Right ventricle myocardium superior (tissue), 1 donor: Measurements from ENCODE around the gene LEKR1. TPM values are rescaled to one million over a fixed set of nuclear protein-coding genes. Genes with fewer than 3 reads are reported as not detected.
A peak's percentile ranks its signal among the peaks of the same experiment; 100 is the strongest.

Source experiments
- ATAC-seq: fragments of 200-7000 bp; cut with Tn5 transposase; one replicate; pipeline ENCODE4 v1.9.1; 2020; ENCODE audit warnings: mild to moderate bottlenecking; ENCODE audit not compliant: poor library complexity
- DNase-seq: peaks from one replicate; pipeline ENCODE4 v3.0.0-alpha.2; 2020
- intact Hi-C: fragments of 100-400 bp; cut with DNase I; formaldehyde crosslinking; loops from one replicate; pipeline ENCODE4 v1.11.2; 2022
- total RNA-seq: library from RNA; stranded (reverse); fragmentation: NEBNext Ultra II Directional; extraction: Animal tissue kit (Norgen Biotek cat#: 25700); gene quantifications from one replicate; pipeline ENCODE4 v1.2.1, GENCODE V29; 2021
- donor health status: DM: no; HTN: yes; CAD: no; lungs with severe emphysema.

LEKR1 gene
- total RNA-seq, 1 donor from 2014 or later = 0.56 TPM

GRCh38 chr3:157023226-157023625, 197.1 kb downstream of the LEKR1 start:
- intact Hi-C loops = no loop called here
- no peak for DNase-seq
- no peak for ATAC-seq

GRCh38 chr3:157026091-157026490, 199.9 kb downstream of the LEKR1 start:
- DNase-seq (no peak), ATAC-seq (no peak)
- intact Hi-C loops = no loop called here

- ATAC-seq (no peak), DNase-seq (no peak)
- intact Hi-C loops = no loop called here
Observed at GRCh38 chr3:157027861-157028745, 201.9 kb downstream of the LEKR1 start.

GRCh38 chr3:157029365-157029790, 203.2 kb downstream of the LEKR1 start:
- no peak for ATAC-seq
- DNase-seq = no peak
- intact Hi-C loops = no loop called here

GRCh38 chr3:157030712-157031111, 204.6 kb downstream of the LEKR1 start:
- intact Hi-C loops = no loop called here
- ATAC-seq = no peak

GRCh38 chr3:157033001-157033400, 206.8 kb downstream of the LEKR1 start:
- no peak for ATAC-seq
- DNase-seq = no peak

More at GRCh38 chr3:157030712-157031111, 204.6 kb downstream of the LEKR1 start:
- no peak for DNase-seq

DNA sequence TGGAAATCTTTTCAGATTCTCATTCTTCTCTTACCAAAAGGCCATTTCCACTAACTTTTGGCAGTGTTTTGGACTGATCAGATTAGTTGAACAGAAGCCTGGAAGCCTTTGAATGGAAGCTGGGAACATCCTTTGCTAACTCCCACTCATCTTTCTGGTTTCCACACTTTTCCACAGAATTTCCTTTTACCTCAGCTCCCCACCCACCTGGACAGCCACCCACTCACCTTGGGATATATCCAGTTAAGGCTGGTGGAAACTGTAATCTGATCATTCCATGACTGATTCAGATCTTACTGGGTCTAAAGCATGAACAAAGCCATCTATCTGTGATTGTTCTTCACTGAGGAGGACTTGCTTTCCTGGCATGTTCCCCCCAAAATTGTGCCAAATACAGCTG, 214.3 kb downstream of the LEKR1 start:
- DNase-seq = no peak
- intact Hi-C loops = no loop called here

More at GRCh38 chr3:157033001-157033400, 206.8 kb downstream of the LEKR1 start:
- intact Hi-C loops = no loop called here

DNA sequence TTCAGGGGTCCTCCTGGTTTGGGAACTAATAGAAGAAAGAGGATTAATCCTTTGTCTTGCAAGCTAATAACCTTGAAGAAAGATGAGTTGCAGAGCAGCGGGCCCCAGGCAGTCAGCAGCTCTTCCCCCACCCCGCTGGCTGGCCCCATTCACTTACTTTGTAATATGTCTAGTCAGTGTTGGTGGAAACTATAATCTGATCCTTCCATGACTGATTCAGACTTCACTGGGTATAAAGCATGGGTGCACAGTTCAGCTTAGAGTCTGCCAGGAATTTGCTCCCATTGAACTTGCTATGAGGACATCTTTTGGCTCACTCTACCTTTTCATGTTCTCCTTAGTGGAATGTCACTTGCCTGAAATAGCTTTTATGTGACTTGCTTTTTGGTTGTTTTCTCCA, 216.1 kb downstream of the LEKR1 start:
- no peak for DNase-seq
- ATAC-seq = no peak
- intact Hi-C loops = no loop called here

More for the DNA sequence above, 214.3 kb downstream of the LEKR1 start:
- ATAC-seq = no peak

GRCh38 chr3:157043771-157044170, 217.6 kb downstream of the LEKR1 start:
- ATAC-seq (no peak), DNase-seq (no peak)
- intact Hi-C loops = no loop called here

GRCh38 chr3:157045238-157045850, 219.2 kb downstream of the LEKR1 start:
- ATAC-seq (peak; percentile 55), DNase-seq (no peak)
- intact Hi-C loops = no loop called here

DNA sequence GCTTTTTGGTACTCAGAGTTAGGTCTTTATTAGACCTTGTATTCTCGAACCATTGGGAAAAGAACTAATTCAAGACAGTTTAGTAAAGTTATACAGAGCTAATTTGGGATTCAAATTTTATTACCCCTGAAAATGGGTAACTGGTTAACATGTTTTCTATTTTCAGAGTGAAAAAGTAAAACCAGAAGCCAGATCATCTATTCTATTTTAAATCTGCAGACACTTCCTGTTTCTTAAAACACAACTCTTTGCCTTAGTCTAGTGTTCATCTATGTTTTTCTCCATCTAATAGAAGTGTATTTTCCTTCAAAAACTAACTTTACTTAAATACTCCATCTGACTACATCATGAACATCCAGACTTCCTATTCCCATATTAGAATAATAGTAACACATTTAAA, 220.4 kb downstream of the LEKR1 start:
- DNase-seq (no peak), ATAC-seq (no peak)
- intact Hi-C loops = no loop called here

DNA sequence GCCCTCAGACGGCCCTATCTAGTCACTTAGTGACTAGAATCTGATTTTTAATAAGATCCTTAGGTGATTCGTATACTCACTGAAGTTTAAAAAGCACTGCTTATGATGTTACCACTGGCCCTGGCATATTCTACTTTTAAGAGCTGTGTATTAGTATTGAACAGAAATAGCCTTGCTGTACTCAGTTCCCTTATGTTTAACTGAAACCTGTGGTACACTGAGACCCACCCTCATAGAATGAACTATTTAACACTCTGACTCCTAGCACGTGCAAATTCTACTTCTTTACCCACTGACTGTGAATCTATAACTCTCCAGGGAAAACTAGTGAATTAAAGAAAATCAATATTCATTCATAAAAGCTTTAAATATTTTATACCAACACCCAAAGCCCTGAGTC, 224.9 kb downstream of the LEKR1 start:
- DNase-seq (no peak), ATAC-seq (no peak)
- intact Hi-C loops = no loop called here

DNA sequence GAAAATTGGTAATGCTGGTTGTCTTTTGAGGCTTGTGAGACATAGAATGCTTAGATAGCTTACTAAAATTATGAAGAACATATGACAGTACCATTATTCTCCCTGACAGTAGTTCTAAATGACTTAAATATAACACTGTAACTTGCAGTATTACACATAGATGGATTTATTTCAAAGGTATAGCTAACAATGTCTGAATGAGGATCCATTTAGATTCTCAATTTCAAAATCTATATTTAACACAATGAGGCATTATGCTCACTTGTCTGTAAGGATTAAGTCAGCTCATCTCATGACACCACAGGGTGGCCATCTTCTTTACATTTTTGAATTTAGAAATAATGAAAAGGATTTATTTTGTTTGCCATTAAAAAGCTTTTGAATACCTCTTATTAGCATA, 225.4 kb downstream of the LEKR1 start:
- ATAC-seq (no peak), DNase-seq (no peak)
- intact Hi-C loops = no loop called here

- DNase-seq (no peak), ATAC-seq (no peak)
- intact Hi-C loops = no loop called here
Observed at GRCh38 chr3:157056035-157056434, 229.9 kb downstream of the LEKR1 start.

- ATAC-seq (no peak), DNase-seq (no peak)
- intact Hi-C loops = no loop called here
Observed at GRCh38 chr3:157058392-157059071, 232.4 kb downstream of the LEKR1 start.

- intact Hi-C loops = no loop called here
- no peak for DNase-seq
- ATAC-seq = no peak
Observed at GRCh38 chr3:157059181-157059580, 233.0 kb downstream of the LEKR1 start.

DNA sequence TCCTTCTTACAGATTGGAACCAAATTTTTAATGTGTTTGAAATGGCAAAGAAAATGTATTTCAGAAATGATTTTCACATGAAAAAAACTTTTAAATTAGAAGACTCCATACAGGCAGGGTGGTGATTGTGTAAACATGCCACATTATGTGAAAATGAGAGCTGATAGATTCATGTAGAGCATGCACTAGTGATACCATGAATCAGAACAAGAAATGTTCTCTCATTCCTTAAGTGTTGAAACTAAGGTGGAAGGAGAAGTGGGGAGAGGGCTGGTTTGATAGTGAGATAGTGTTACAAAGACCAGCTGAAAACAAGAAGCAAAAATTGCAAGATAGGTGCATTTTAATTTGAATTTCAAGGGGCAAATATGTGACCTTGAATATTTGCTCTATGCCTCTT, 233.5 kb downstream of the LEKR1 start:
- no peak for DNase-seq
- intact Hi-C loops = no loop called here
- no peak for ATAC-seq

- ATAC-seq (no peak), DNase-seq (no peak)
- intact Hi-C loops = no loop called here
Observed at GRCh38 chr3:157061265-157061664, 235.1 kb downstream of the LEKR1 start.

GRCh38 chr3:157063469-157063868, 237.3 kb downstream of the LEKR1 start:
- ATAC-seq (no peak), DNase-seq (no peak)
- intact Hi-C loops = no loop called here

DNA sequence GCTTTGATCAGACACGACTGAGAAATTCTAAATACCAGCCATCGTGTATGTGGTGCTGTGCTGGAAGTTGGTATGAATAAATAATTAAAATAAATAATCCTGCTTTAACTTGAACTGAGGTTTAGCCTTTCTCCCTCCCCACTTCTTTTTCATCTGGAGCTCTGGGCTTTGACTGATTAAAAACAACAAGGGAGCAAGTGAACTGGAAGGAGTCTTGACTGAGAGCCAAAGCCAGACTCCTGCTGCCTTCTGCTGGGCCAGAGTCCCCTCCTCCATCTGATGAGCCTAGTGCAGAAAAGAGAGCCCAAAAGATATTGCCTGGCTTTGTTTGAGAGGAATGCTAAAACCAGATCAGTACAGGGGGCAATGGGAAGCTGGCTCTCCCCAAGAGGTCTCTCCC, 237.8 kb downstream of the LEKR1 start:
- DNase-seq = no peak
- no peak for ATAC-seq
- intact Hi-C loops = no loop called here
